OCI-LY1 (cell line): Measurements from ENCODE around the gene KNG1.

Experiments used
- H2AFZ ChIP-seq: fragments of 200-600 bp; sonication (generic), shearing (Covaris generic); 2 replicates; pipeline ENCODE4 v1.6.0; 2014; ENCODE audit warnings: antibody characterized with exemption, mild to moderate bottlenecking, low read length
- H3F3A ChIP-seq: fragments of 200-600 bp; sonication (generic), shearing (Covaris generic); 2 replicates; pipeline ENCODE4 v1.6.0; 2014; ENCODE audit warnings: mild to moderate bottlenecking, antibody characterized with exemption, low read length, moderate library complexity; ENCODE audit not compliant: insufficient read depth
- H3K27ac ChIP-seq: fragments of 200-600 bp; sonication (generic); 2 replicates; pipeline ENCODE4 v1.5.1; 2014; ENCODE audit warnings: low read length, mixed run types, mild to moderate bottlenecking, low read depth; ENCODE audit not compliant: poor library complexity, severe bottlenecking
- H3K27me3 ChIP-seq: fragments of 200-600 bp; sonication (generic); 2 replicates; pipeline ENCODE4 v1.6.0; 2014; ENCODE audit warnings: antibody characterized with exemption, mild to moderate bottlenecking, low read length, moderate library complexity; ENCODE audit not compliant: insufficient read depth
- H3K36me3 ChIP-seq: fragments of 200-600 bp; sonication (generic); 2 replicates; pipeline ENCODE4 v1.6.1; 2014; ENCODE audit warnings: mild to moderate bottlenecking, antibody characterized with exemption, low read length, moderate library complexity, mixed read lengths; ENCODE audit not compliant: insufficient read depth
- H3K4me1 ChIP-seq: fragments of 200-600 bp; sonication (generic); 2 replicates; pipeline ENCODE4 v1.5.1; 2014; ENCODE audit warnings: mild to moderate bottlenecking, low read length, moderate library complexity; ENCODE audit not compliant: insufficient read depth, severe bottlenecking
- H3K4me2 ChIP-seq: fragments of 200-600 bp; sonication (generic), shearing (Covaris generic); 2 replicates; pipeline ENCODE4 v1.6.1; 2014; ENCODE audit warnings: low read length
- H3K4me3 ChIP-seq: fragments of 200-600 bp; sonication (generic); 2 replicates; pipeline ENCODE4 v1.5.1; 2014; ENCODE audit warnings: low read length, low read depth, mild to moderate bottlenecking, mixed read lengths; ENCODE audit not compliant: poor library complexity, severe bottlenecking
- H3K79me2 ChIP-seq: fragments of 200-600 bp; shearing (Covaris generic); 2 replicates; pipeline ENCODE4 v1.6.1; 2016; ENCODE audit warnings: mixed run types, low read length, mixed read lengths; ENCODE audit not compliant: insufficient read depth
- H3K9ac ChIP-seq: fragments of 200-600 bp; sonication (generic), shearing (Covaris generic); 2 replicates; pipeline ENCODE4 v1.6.1; 2014; ENCODE audit warnings: mild to moderate bottlenecking, low read length, mixed read lengths
- H3K9me2 ChIP-seq: fragments of 200-600 bp; sonication (generic), shearing (Covaris generic); 2 replicates; pipeline ENCODE4 v1.6.1; 2014; ENCODE audit warnings: low read depth, mild to moderate bottlenecking, low read length, mixed read lengths
- H3K9me3 ChIP-seq: fragments of 200-600 bp; shearing (Covaris generic); 2 replicates; pipeline ENCODE4 v1.6.1; 2014; ENCODE audit warnings: low read length, mixed read lengths
- H4K20me1 ChIP-seq: fragments of 200-600 bp; sonication (generic), shearing (Covaris generic); 2 replicates; pipeline ENCODE4 v1.6.0; 2016; ENCODE audit warnings: mild to moderate bottlenecking, low read length; ENCODE audit not compliant: insufficient read depth
- CTCF ChIP-seq: fragments of 200-600 bp; sonication (generic), shearing (Covaris generic); IDR thresholded peaks from 2 replicates; pipeline ENCODE4 v1.5.1; 2017; ENCODE audit warnings: mild to moderate bottlenecking, antibody characterized with exemption, low read length, moderate library complexity, mixed read lengths
- EZH2 ChIP-seq: fragments of 200-600 bp; sonication (generic), shearing (Covaris generic); IDR thresholded peaks from 2 replicates; pipeline ENCODE4 v1.8.0; 2017; ENCODE audit warnings: borderline replicate concordance, mixed run types, mild to moderate bottlenecking, antibody characterized with exemption, low read length, moderate library complexity, mixed read lengths

Gene KNG1

DNA sequence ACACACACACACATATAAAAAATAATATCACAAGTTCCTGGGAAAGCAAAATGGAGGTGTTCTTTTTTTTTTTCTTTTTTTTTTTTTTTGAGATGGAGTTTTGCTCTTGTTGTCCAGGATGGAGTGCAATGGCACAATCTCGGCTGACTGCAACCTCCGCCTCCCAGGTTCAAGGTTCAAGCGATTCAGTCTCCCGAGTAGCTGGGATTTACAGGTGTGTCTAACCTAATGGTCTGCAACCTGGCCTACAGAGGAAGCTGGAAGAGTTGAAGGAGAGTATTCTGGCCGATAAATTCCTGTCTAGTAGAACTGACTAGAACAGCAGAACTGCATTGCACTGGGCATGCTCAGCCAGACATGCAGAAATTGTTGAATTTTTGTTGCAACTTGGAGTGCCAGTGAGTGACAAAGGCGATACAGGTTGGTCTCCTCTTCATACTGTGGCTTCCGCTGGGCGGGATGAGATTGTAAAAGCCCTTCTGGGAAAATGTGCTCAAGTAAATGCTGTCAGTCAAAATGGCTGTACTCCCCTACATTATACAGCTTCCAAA is 43.8 kb downstream of the KNG1 start:
- Histone ChIP-seq H3K27ac (no peak overlapping the region), H3K79me2 (no peaks in the 10 kb centered on the region), H4K20me1 (no peaks in the 10 kb centered on the region), H3K9me3 (no peaks in the 10 kb centered on the region), H3F3A (no peaks in the 10 kb centered on the region), H3K4me1 (no peaks in the 10 kb centered on the region), H3K9me2 (no peaks in the 10 kb centered on the region), H3K36me3 (no peaks in the 10 kb centered on the region), H2AFZ (no peak overlapping the region), H3K4me2 (no peak overlapping the region), H3K27me3 (no peaks in the 10 kb centered on the region), H3K9ac (no peak overlapping the region), H3K4me3 (no peak overlapping the region)
- TF ChIP-seq CTCF (no peak), EZH2 (no peak)

GRCh38 chr3:186772281-186772694 is 55.1 kb downstream of the KNG1 start:
- Histone ChIP-seq H3K9ac (peak overlapping the region; percentile 78), H3F3A (no peaks in the 10 kb centered on the region), H4K20me1 (no peaks in the 10 kb centered on the region), H3K4me3 (peak overlapping the region; percentile 68), H3K4me2 (peak overlapping the region; percentile 97), H3K27me3 (no peaks in the 10 kb centered on the region), H3K9me3 (no peaks in the 10 kb centered on the region), H3K79me2 (no peaks in the 10 kb centered on the region), H2AFZ (peak overlapping the region; percentile 89), H3K9me2 (no peaks in the 10 kb centered on the region), H3K27ac (peak overlapping the region; percentile 82), H3K4me1 (peaks cover 38% of the 10 kb centered on the region), H3K36me3 (no peaks in the 10 kb centered on the region; the same call in 1 of the 2 replicates)
- TF ChIP-seq CTCF, result peak; percentile 31; the same call in 1 of the 2 replicates
- no peak for TF ChIP-seq EZH2

- Histone ChIP-seq H3F3A (no peaks in the 10 kb centered on the region), H3K9me2 (no peaks in the 10 kb centered on the region), H3K36me3 (no peaks in the 10 kb centered on the region; the same call in 1 of the 2 replicates), H3K79me2 (no peaks in the 10 kb centered on the region), H3K9me3 (no peaks in the 10 kb centered on the region), H3K4me2 (peak overlapping the region; percentile 97), H3K4me3 (peak overlapping the region; percentile 68), H3K27me3 (no peaks in the 10 kb centered on the region), H3K4me1 (peaks cover 38% of the 10 kb centered on the region), H3K9ac (peak overlapping the region; percentile 78), H3K27ac (peak overlapping the region; percentile 82), H4K20me1 (no peaks in the 10 kb centered on the region), H2AFZ (peak overlapping the region; percentile 89)
- no peak for TF ChIP-seq CTCF
- TF ChIP-seq EZH2, result no peak
Measured at GRCh38 chr3:186772701-186773417, 55.7 kb downstream of the KNG1 start.
